Measurements from ENCODE around the gene ELP1. TPM values are rescaled to one million over a fixed set of nuclear protein-coding genes. Genes with fewer than 3 reads are reported as not detected.

Gene ELP1
- total RNA-seq, 1 experiment from 2014 or later, result 27.9 TPM

- TF ChIP-seq GABPB1 (CRISPR knock-in tag; IDR thresholded peaks at IDR 0.05), result no peak
- TF ChIP-seq HMGA2 (CRISPR knock-in tag; IDR thresholded peaks at IDR 0.05), result no peak
- no peak for TF ChIP-seq TEAD4 (CRISPR knock-in tag; IDR thresholded peaks at IDR 0.05)
Observed at GRCh38 chr9:108860764-108861163, 73.2 kb downstream of the ELP1 start (continued).

GRCh38 chr9:108860354-108860753 lies 73.6 kb downstream of the ELP1 start:
- POLR2A ChIA-PET, result no interaction called here
- TF ChIP-seq TP53 (CRISPR knock-in tag; IDR thresholded peaks at IDR 0.05) (no peak), FOXJ3 (CRISPR knock-in tag; IDR thresholded peaks at IDR 0.05; ENCODE audit: borderline replicate concordance) (no peak), ZNF263 (CRISPR knock-in tag; IDR thresholded peaks at IDR 0.05; ENCODE audit: low read depth) (no peak), IRF2 (CRISPR knock-in tag; IDR thresholded peaks at IDR 0.05; ENCODE audit: borderline replicate concordance, low read depth) (no peak), MLX (CRISPR knock-in tag; IDR thresholded peaks at IDR 0.05) (no peak), MXD4 (CRISPR knock-in tag; IDR thresholded peaks at IDR 0.05; ENCODE audit: borderline replicate concordance) (no peak), ZMAT4 (CRISPR knock-in tag; IDR thresholded peaks at IDR 0.05) (no peak), ESRRA (CRISPR knock-in tag; IDR thresholded peaks at IDR 0.05; ENCODE audit: borderline replicate concordance) (no peak), E2F1 (CRISPR knock-in tag; IDR thresholded peaks at IDR 0.05) (no peak), SP1 (CRISPR knock-in tag; conservative IDR thresholded peaks at IDR 0.05) (no peak), ELF4 (CRISPR knock-in tag; IDR thresholded peaks at IDR 0.05; ENCODE audit: low read depth) (no peak), OVOL2 (CRISPR knock-in tag; IDR thresholded peaks at IDR 0.05; ENCODE audit: borderline replicate concordance) (no peak), FOXK1 (CRISPR knock-in tag; IDR thresholded peaks at IDR 0.05) (no peak)
- H3K9me3 Mint-ChIP-seq, result no peaks in the 10 kb centered on the region
- no peaks in the 10 kb centered on the region for H3K36me3 Mint-ChIP-seq
- H3K4me3 Mint-ChIP-seq, result no peak overlapping the region
- no peak overlapping the region for H3K27ac Mint-ChIP-seq
- DNase-seq (ENCODE audit: low spot score) (no peak), ATAC-seq (no peak)
- no peaks in the 10 kb centered on the region for H3K4me1 Mint-ChIP-seq
- CTCF ChIA-PET, result no interaction called here
- H3K27me3 Mint-ChIP-seq (ENCODE audit: low read depth), result no peaks in the 10 kb centered on the region

GRCh38 chr9:108859459-108860114 lies 74.3 kb downstream of the ELP1 start:
- no peak for ATAC-seq
- CTCF ChIA-PET, result no interaction called here
- TF ChIP-seq FOXJ3 (CRISPR knock-in tag; IDR thresholded peaks at IDR 0.05; ENCODE audit: borderline replicate concordance), result no peak
- no peak for TF ChIP-seq AR (CRISPR knock-in tag; IDR thresholded peaks at IDR 0.05)
- no peak for TF ChIP-seq PREB (CRISPR knock-in tag; IDR thresholded peaks at IDR 0.05; ENCODE audit: borderline replicate concordance)
- TF ChIP-seq KAT7 (CRISPR knock-in tag; IDR thresholded peaks at IDR 0.05; ENCODE audit: borderline replicate concordance), result no peak
- no peak for TF ChIP-seq ZNF232 (CRISPR knock-in tag; IDR thresholded peaks at IDR 0.05)
- no peak for TF ChIP-seq ZNF219 (CRISPR knock-in tag; IDR thresholded peaks at IDR 0.05; ENCODE audit: borderline replicate concordance)
- no peak for TF ChIP-seq ERG (CRISPR knock-in tag; IDR thresholded peaks at IDR 0.05)
- no peak for TF ChIP-seq CBFB (CRISPR knock-in tag; IDR thresholded peaks at IDR 0.05; ENCODE audit: low read depth)

More at GRCh38 chr9:108859459-108860114, 74.3 kb downstream of the ELP1 start:
- Mint-ChIP-seq H3K4me3 (no peak overlapping the region), H3K27me3 (ENCODE audit: low read depth) (no peaks in the 10 kb centered on the region), H3K27ac (no peak overlapping the region), H3K9me3 (no peaks in the 10 kb centered on the region), H3K4me1 (no peaks in the 10 kb centered on the region), H3K36me3 (no peaks in the 10 kb centered on the region)
- POLR2A ChIA-PET, result no interaction called here
- DNase-seq (ENCODE audit: low spot score), result no peak

All from WTC11 (cell line).